ENCODE measurements around the gene PSME4. TPM values are rescaled to one million over a fixed set of nuclear protein-coding genes. Genes with fewer than 3 reads are reported as not detected.

Gene PSME4
- total RNA-seq, 1 donor from 2014 or later = 14.9 TPM

GRCh38 chr2:53901192-53901591 is 69.6 kb downstream of the PSME4 start:
- no peaks in the 10 kb centered on the region for H3K27me3 ChIP-seq
- TF ChIP-seq CTCF (IDR thresholded peaks at IDR 0.05) = no peak
- peaks cover 67 to 74% of the 10 kb centered on the region in 2 donors for H3K36me3 ChIP-seq
- no peak for DNase-seq (ENCODE audit: low spot score in 2 of 2)
- no peak overlapping the region for H3K27ac ChIP-seq
- H3K4me1 ChIP-seq = no peaks in the 10 kb centered on the region
- H3K4me3 ChIP-seq = no peak overlapping the region
- intact Hi-C loops (cut with DNase I) = no loop called here
- H3K9me3 ChIP-seq = no peaks in the 10 kb centered on the region

GRCh38 chr2:53896864-53897263 is 73.9 kb downstream of the PSME4 start:
- Histone ChIP-seq H3K36me3 (peaks cover 71 to 83% of the 10 kb centered on the region in 2 donors), H3K27me3 (no peaks in the 10 kb centered on the region), H3K27ac (no peak overlapping the region), H3K9me3 (no peaks in the 10 kb centered on the region), H3K4me1 (no peaks in the 10 kb centered on the region), H3K4me3 (no peak overlapping the region)
- DNase-seq (ENCODE audit: low spot score in 2 of 2) = no peak
- intact Hi-C loops (cut with DNase I) = no loop called here
- no peak for TF ChIP-seq CTCF (IDR thresholded peaks at IDR 0.05)

GRCh38 chr2:53886406-53887280 is 84.2 kb downstream of the PSME4 start:
- H3K27ac ChIP-seq = no peak overlapping the region
- intact Hi-C loops (cut with DNase I) = no loop called here
- H3K36me3 ChIP-seq = peaks cover 61 to 86% of the 10 kb centered on the region in 2 donors
- no peaks in the 10 kb centered on the region for H3K4me1 ChIP-seq
- H3K4me3 ChIP-seq = no peak overlapping the region
- no peak for TF ChIP-seq CTCF (IDR thresholded peaks at IDR 0.05)
- no peaks in the 10 kb centered on the region for H3K9me3 ChIP-seq
- no peak for DNase-seq (ENCODE audit: low spot score in 2 of 2)
- H3K27me3 ChIP-seq = no peaks in the 10 kb centered on the region

- H3K36me3 ChIP-seq = peaks cover 47 to 71% of the 10 kb centered on the region in 2 donors
These were observed 85.9 kb downstream of the PSME4 start for GRCh38 chr2:53884883-53885282.

GRCh38 chr2:53881986-53882385 is 88.8 kb downstream of the PSME4 start:
- Histone ChIP-seq H3K27me3 (no peaks in the 10 kb centered on the region), H3K4me3 (no peak overlapping the region), H3K4me1 (no peaks in the 10 kb centered on the region), H3K27ac (no peak overlapping the region), H3K9me3 (no peaks in the 10 kb centered on the region), H3K36me3 (peaks cover 33 to 58% of the 10 kb centered on the region in 2 donors)
- TF ChIP-seq CTCF (IDR thresholded peaks at IDR 0.05) = no peak
- no peak for DNase-seq (ENCODE audit: low spot score in 2 of 2)
- intact Hi-C loops (cut with DNase I) = no loop called here

More at GRCh38 chr2:53884883-53885282, 85.9 kb downstream of the PSME4 start:
- H3K4me3 ChIP-seq = no peak overlapping the region
- no peak overlapping the region for H3K27ac ChIP-seq
- H3K9me3 ChIP-seq = no peaks in the 10 kb centered on the region
- no peaks in the 10 kb centered on the region for H3K4me1 ChIP-seq
- DNase-seq (ENCODE audit: low spot score in 2 of 2) = no peak
- intact Hi-C loops (cut with DNase I) = no loop called here
- H3K27me3 ChIP-seq = no peaks in the 10 kb centered on the region
- TF ChIP-seq CTCF (IDR thresholded peaks at IDR 0.05) = no peak
